Retinal pigment epithelial cell (primary cell): ENCODE results near the gene PSMA2.

Experiments used
- DNase-seq: peaks from one replicate; pipeline ENCODE4 v3.0.0-alpha.2; 2010; ENCODE audit warnings: low read depth
- H3K4me3 ChIP-seq: 2 replicates; pipeline ENCODE4 v1.5.1; 2011; ENCODE audit warnings: mild to moderate bottlenecking, low read length, control low read depth, moderate library complexity
- TF ChIP-seq, protein P1 (sequence below): conservative IDR thresholded peaks from 2 replicates; pipeline ENCODE4 v1.5.1; 2011; ENCODE audit warnings: low read depth, low read length, control low read depth, inconsistent platforms

Gene PSMA2

GRCh38 chr7:42910306-42910705 is 21.7 kb downstream of the PSMA2 start:
- TF ChIP-seq, protein P1, sequence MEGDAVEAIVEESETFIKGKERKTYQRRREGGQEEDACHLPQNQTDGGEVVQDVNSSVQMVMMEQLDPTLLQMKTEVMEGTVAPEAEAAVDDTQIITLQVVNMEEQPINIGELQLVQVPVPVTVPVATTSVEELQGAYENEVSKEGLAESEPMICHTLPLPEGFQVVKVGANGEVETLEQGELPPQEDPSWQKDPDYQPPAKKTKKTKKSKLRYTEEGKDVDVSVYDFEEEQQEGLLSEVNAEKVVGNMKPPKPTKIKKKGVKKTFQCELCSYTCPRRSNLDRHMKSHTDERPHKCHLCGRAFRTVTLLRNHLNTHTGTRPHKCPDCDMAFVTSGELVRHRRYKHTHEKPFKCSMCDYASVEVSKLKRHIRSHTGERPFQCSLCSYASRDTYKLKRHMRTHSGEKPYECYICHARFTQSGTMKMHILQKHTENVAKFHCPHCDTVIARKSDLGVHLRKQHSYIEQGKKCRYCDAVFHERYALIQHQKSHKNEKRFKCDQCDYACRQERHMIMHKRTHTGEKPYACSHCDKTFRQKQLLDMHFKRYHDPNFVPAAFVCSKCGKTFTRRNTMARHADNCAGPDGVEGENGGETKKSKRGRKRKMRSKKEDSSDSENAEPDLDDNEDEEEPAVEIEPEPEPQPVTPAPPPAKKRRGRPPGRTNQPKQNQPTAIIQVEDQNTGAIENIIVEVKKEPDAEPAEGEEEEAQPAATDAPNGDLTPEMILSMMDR: no peak
- H3K4me3 ChIP-seq: no peak overlapping the region
- no peak for DNase-seq

DNA sequence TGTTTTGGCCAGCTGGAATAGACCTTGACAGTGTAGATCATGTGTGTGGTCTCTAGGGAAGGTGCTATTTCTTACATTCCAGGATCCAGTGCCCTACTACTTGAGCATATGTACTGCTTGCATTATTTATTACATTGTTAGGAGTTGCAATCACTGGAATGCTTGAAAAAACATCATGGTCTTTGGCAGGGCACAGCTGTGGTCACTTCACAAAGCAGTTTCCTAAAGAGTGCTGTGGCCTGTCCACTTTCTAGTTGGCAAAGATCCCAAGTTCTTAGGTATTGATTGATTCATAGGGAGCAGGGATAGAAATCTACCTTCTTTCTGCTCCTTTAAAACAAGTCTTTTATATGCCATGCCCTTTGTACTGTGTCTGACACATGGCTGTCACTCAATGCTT is 24.7 kb downstream of the PSMA2 start:
- DNase-seq: no peak
- no peak overlapping the region for H3K4me3 ChIP-seq
- TF ChIP-seq, protein P1: no peak

- no peak for DNase-seq
- H3K4me3 ChIP-seq: no peak overlapping the region
- TF ChIP-seq, protein P1: no peak
Measured at GRCh38 chr7:42906181-42906580, 25.8 kb downstream of the PSMA2 start.

GRCh38 chr7:42902331-42902730 is 29.6 kb downstream of the PSMA2 start:
- no peak overlapping the region for H3K4me3 ChIP-seq
- TF ChIP-seq, protein P1: no peak
- no peak for DNase-seq

- TF ChIP-seq, protein P1: no peak
- DNase-seq: no peak
- H3K4me3 ChIP-seq: no peak overlapping the region
Measured at GRCh38 chr7:42900842-42901241, 31.1 kb downstream of the PSMA2 start.

- no peak for DNase-seq
- TF ChIP-seq, protein P1: no peak
- H3K4me3 ChIP-seq: no peak overlapping the region
Measured at GRCh38 chr7:42893346-42894240, 38.4 kb downstream of the PSMA2 start.
